Gastroesophageal sphincter (tissue), 4 donors: Measurements from ENCODE around the gene PFDN4. TPM values are rescaled to one million over a fixed set of nuclear protein-coding genes. Genes with fewer than 3 reads are reported as not detected.

ENCODE experiments used
- ATAC-seq: fragments of 150-250 bp; one replicate; pipeline ENCODE4 v1.9.1; 2016; ENCODE audit warnings: mild to moderate bottlenecking, moderate library complexity
- H3K27ac ChIP-seq, 4 donors: fragments of 200-600 bp; sonication (generic) in 3 of 4; 1 replicate in 3 of 4; 2 replicates in 1 of 4; pipeline ENCODE4 v1.5.1; 2016 to 2019
- H3K27me3 ChIP-seq: fragments of 200-600 bp; sonication (generic); one replicate; pipeline ENCODE4 v1.5.1; 2019
- H3K36me3 ChIP-seq, 2 donors: fragments of 200-600 bp; sonication (generic); one replicate each; pipeline ENCODE4 v1.5.1; 2019; ENCODE audit warnings: control low read depth in 1 of 2
- H3K4me1 ChIP-seq, 3 donors: fragments of 200-600 bp; sonication (generic); 1 replicate in 2 of 3; 2 replicates in 1 of 3; pipeline ENCODE4 v1.5.1; 2016 to 2019; ENCODE audit warnings: control low read depth in 2 of 3
- H3K4me3 ChIP-seq, 2 donors: fragments of 200-600 bp; sonication (generic); one replicate each; pipeline ENCODE4 v1.5.1; 2019; ENCODE audit warnings: mild to moderate bottlenecking in 1 of 2, moderate library complexity in 1 of 2
- H3K9me3 ChIP-seq, 3 donors: fragments of 200-600 bp; sonication (generic); one replicate each; pipeline ENCODE4 v1.5.1; 2017 to 2019; ENCODE audit warnings: control low read depth in 2 of 3
- CTCF ChIP-seq, 4 experiments: fragments of 200-600 bp in 2 of 4; fragments of 450-650 bp in 2 of 4; sonication (generic) in 1 of 4; IDR thresholded peaks; one replicate each; pipeline ENCODE4 v1.5.1; 2017 to 2019; ENCODE audit warnings: antibody characterized with exemption in 4 of 4, mild to moderate bottlenecking in 2 of 4, moderate library complexity in 2 of 4
- EP300 ChIP-seq: sonication (generic); formaldehyde crosslinking; IDR thresholded peaks from one replicate; pipeline ENCODE4 v1.6.1; 2017; ENCODE audit warnings: antibody characterized with exemption, mild to moderate bottlenecking
- POLR2A ChIP-seq, 2 donors: fragments of 450-650 bp; IDR thresholded peaks; one replicate each; pipeline ENCODE4 v1.6.1; 2017; ENCODE audit warnings: antibody characterized with exemption in 2 of 2, mild to moderate bottlenecking in 2 of 2, moderate library complexity in 1 of 2
- POLR2AphosphoS5 ChIP-seq: sonication (generic); formaldehyde crosslinking; IDR thresholded peaks from one replicate; pipeline ENCODE4 v1.6.1; 2017; ENCODE audit warnings: antibody characterized with exemption
- WGBS, 2 donors: methylation state at CpG; one replicate each; pipeline ENCODE4 v1.1.5; 2018; ENCODE audit warnings: low coverage in 1 of 2; 5-methylcytosine and 5-hydroxymethylcytosine counted together
- total RNA-seq, 4 donors: library from RNA; depleted of rRNA; stranded (reverse); fragments of >200 nt; gene quantifications; one replicate each; pipeline ENCODE4 v1.1.0, GENCODE V29; 2016

PFDN4 gene
- total RNA-seq, 4 donors from 2014 or later = 39.2 to 91.8 (median 48.5) TPM

GRCh38 chr20:54184071-54184470 lies 23.8 kb upstream of the PFDN4 start:
- H3K9me3 ChIP-seq = no peaks in the 10 kb centered on the region
- no peak overlapping the region for H3K27ac ChIP-seq
- no peak for ATAC-seq
- H3K36me3 ChIP-seq = no peaks in the 10 kb centered on the region
- TF ChIP-seq EP300 = no peak
- TF ChIP-seq POLR2AphosphoS5 = no peak
- no peak for TF ChIP-seq POLR2A (IDR thresholded peaks at IDR 0.05)
- no peak for TF ChIP-seq CTCF (IDR thresholded peaks at IDR 0.05)
- WGBS, 2 donors = 39 to 43% methylated on average over 3 of the region's 3 CpGs
- H3K4me3 ChIP-seq = no peak overlapping the region
- peaks cover 37% of the 10 kb centered on the region for H3K27me3 ChIP-seq
- no peaks in the 10 kb centered on the region for H3K4me1 ChIP-seq

DNA sequence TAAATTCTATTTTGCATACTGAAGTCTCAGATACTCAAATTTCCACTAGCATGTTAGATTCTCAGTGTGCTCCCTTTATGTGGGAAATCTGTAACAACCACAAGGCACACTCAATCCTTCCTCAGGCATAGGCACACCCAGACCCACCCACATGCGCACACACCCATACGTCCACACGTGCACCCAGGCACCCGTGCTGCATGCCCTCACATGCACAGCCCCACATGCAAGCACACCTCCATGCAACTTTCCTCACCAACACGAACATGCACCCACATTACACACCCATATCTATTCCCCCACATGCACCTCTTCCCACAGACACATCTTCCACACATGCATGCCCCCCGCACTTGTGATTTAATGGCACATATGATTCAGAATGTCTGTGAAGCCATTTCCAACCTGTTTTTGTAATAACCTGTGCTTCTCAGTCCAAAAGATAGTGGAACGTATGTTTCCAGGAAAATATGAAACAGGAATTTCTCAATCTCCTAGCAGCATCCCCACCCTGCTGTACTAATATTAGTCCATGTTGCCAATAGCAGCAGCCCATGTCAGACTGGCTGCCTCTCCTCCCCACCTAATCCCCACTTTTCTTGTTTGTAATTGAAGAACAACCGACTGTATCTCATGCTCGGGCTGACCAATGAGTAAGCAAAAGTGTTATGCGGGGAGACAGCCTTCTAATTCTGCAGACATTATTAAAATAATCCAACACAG lies 22.8 kb upstream of the PFDN4 start:
- Histone ChIP-seq H3K36me3 (no peaks in the 10 kb centered on the region), H3K9me3 (no peaks in the 10 kb centered on the region), H3K4me1 (no peaks in the 10 kb centered on the region), H3K4me3 (no peak overlapping the region), H3K27me3 (peaks cover 37% of the 10 kb centered on the region), H3K27ac (no peak overlapping the region)
- TF ChIP-seq POLR2A (IDR thresholded peaks at IDR 0.05) = no peak
- no peak for TF ChIP-seq EP300
- no peak for TF ChIP-seq POLR2AphosphoS5
- no peak for TF ChIP-seq CTCF (IDR thresholded peaks at IDR 0.05)
- no peak for ATAC-seq
- 75 to 86% methylated on average over 10 of the region's 10 CpGs for WGBS, 2 donors

DNA sequence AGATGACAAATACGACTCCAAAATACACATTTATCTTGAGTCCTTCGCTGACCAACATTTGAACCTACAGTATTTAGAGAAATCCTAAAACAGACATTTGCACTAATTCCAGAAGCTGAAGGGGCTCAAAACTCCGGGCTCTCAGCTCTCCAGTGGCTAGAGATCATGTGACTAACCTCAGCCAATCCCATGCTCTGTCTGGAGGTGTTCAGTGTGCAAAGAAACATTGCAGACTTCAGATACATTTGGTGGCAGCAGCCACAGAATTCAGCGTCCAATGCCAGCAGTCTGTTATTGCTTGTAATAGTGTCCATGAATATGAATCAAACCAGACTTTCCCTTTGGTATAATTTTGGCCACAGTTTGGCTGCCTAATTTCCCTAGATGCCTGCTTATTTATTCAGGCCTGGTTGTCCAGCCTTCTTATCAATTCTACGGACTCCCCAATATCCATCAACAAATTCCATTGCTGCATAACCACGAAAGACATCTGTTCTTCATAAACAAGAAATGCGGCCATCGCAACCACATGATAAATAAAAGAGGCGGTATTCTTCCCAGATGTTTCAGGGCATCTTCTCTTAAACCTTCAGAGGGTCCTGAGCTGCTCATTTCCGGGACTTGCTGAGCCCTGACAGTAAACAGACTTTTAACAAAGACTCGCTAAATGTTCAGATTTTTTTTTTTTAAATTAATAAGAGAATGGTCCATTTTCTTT lies 19.6 kb upstream of the PFDN4 start:
- H3K4me1 ChIP-seq = no peaks in the 10 kb centered on the region
- no peak for ATAC-seq
- no peak overlapping the region for H3K27ac ChIP-seq

GRCh38 chr20:54189630-54190029 lies 18.3 kb upstream of the PFDN4 start:
- H3K27ac ChIP-seq = no peak overlapping the region
- no peaks in the 10 kb centered on the region for H3K36me3 ChIP-seq
- H3K27me3 ChIP-seq = peaks cover 24% of the 10 kb centered on the region
- WGBS, 2 donors = 35 to 55% methylated on average over 2 of the region's 2 CpGs
- no peak for ATAC-seq
- no peak overlapping the region for H3K4me3 ChIP-seq
- H3K9me3 ChIP-seq = no peaks in the 10 kb centered on the region
- TF ChIP-seq POLR2AphosphoS5 = no peak
- TF ChIP-seq EP300 = no peak
- TF ChIP-seq CTCF (IDR thresholded peaks at IDR 0.05) = no peak
- TF ChIP-seq POLR2A (IDR thresholded peaks at IDR 0.05) = no peak
- no peaks in the 10 kb centered on the region for H3K4me1 ChIP-seq

More for the DNA sequence above, 19.6 kb upstream of the PFDN4 start:
- H3K27me3 ChIP-seq = peaks cover 24% of the 10 kb centered on the region
- H3K4me3 ChIP-seq = no peak overlapping the region
- H3K36me3 ChIP-seq = no peaks in the 10 kb centered on the region
- TF ChIP-seq POLR2AphosphoS5 (no peak), POLR2A (IDR thresholded peaks at IDR 0.05) (no peak), EP300 (no peak), CTCF (IDR thresholded peaks at IDR 0.05) (no peak)
- 64 to 83% methylated on average over 7 to 11 of the region's 11 CpGs for WGBS, 2 donors
- H3K9me3 ChIP-seq = no peaks in the 10 kb centered on the region

- no peak for ATAC-seq
- H3K9me3 ChIP-seq = no peaks in the 10 kb centered on the region
- no peaks in the 10 kb centered on the region for H3K4me1 ChIP-seq
- peaks cover 18% of the 10 kb centered on the region for H3K27me3 ChIP-seq
- WGBS, 2 donors = 90 to 100% methylated on average over 1 to 2 of the region's 2 CpGs
- TF ChIP-seq EP300 (no peak), POLR2AphosphoS5 (no peak), POLR2A (IDR thresholded peaks at IDR 0.05) (no peak), CTCF (IDR thresholded peaks at IDR 0.05) (no peak)
- no peaks in the 10 kb centered on the region for H3K36me3 ChIP-seq
- no peak overlapping the region for H3K27ac ChIP-seq
- H3K4me3 ChIP-seq = no peak overlapping the region
These were observed 17.7 kb upstream of the PFDN4 start for GRCh38 chr20:54190217-54190616.
